ENCODE measurements around the gene SYT2. TPM values are rescaled to one million over a fixed set of nuclear protein-coding genes. Genes with fewer than 3 reads are reported as not detected.
"Not testable (repeated sequence)": the region's sequence is repeated elsewhere in the genome, so short reads cannot be mapped to it uniquely, and the experiment has no call there.

The SYT2 gene
- total RNA-seq, 1 experiment from 2014 or later = 0.69 TPM

DNA sequence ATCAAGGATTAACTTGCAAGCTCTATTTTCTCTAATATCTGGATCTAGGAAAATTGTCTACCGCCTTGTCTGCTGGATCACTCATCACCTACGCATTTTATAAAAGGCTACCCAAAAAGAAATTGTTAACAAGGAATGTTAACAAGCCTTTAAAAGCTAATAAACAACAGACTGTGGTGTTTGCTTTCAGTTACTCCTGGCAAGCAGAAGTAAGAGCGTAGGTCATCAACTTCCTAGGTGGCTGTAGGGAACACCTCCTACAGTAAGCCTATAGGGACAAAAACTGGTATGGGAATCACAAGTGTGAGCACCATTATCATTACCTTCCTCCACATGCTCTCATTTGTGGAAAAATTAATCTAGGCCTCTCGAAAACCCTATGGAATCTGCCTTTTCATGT is 155.6 kb downstream of the SYT2 start:
- peaks cover 25% of the 10 kb centered on the region for H3K4me1 ChIP-seq (ENCODE audit: insufficient read depth, low read length, poor library complexity, severe bottlenecking)
- H3K27me3 ChIP-seq (replicated peaks; ENCODE audit: insufficient read depth, low read depth, low read length, poor library complexity); POLR2A ChIA-PET (ENCODE audit: low non-redundant PET); intact Hi-C loops (cut with micrococcal nuclease; ENCODE audit: unreplicated experiment); BruUV-seq (replicated peaks); H3K36me3 ChIP-seq (ENCODE audit: insufficient read depth, low read length, poor library complexity, severe bottlenecking); H3K27ac ChIP-seq (ENCODE audit: low read depth, low read length, poor library complexity, severe bottlenecking); DNase-seq (ENCODE audit: low spot score); H3K4me3 ChIP-seq (ENCODE audit: low read depth, low read length, poor library complexity, severe bottlenecking); H3K9me3 ChIP-seq (ENCODE audit: low read depth, low read length, poor library complexity, severe bottlenecking); CTCF ChIA-PET: not testable (repeated sequence)

DNA sequence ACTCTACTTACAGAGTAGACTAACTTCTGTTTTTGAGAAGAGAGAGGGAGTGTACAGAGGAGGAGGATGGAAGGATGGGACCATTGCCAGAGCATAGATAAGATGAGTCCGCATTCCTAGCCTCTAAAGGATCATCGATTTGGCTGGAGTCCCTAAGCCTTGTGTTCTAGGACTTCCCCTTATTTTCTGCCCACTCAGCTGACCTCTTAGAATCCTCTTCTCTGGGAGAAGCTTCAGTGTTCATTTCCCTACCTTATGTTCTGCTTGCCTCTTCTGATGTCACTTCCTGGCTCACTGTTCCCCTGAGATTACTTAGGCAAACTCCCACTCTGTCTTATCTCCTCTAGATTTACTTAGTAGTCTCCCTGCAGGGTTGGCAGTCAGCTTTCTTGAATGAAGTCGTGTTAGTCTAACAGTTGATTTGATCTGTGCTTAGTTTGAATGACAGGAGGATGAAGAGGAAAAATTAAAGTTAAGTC is 156.7 kb downstream of the SYT2 start:
- Histone ChIP-seq H3K4me3 (ENCODE audit: low read depth, low read length, poor library complexity, severe bottlenecking) (no peak overlapping the region), H3K4me1 (ENCODE audit: insufficient read depth, low read length, poor library complexity, severe bottlenecking) (peaks cover 25% of the 10 kb centered on the region), H3K9me3 (ENCODE audit: low read depth, low read length, poor library complexity, severe bottlenecking) (no peaks in the 10 kb centered on the region), H3K27ac (ENCODE audit: low read depth, low read length, poor library complexity, severe bottlenecking) (peak overlapping the region; percentile 64), H3K27me3 (replicated peaks; ENCODE audit: insufficient read depth, low read depth, low read length, poor library complexity) (no peaks in the 10 kb centered on the region), H3K36me3 (ENCODE audit: insufficient read depth, low read length, poor library complexity, severe bottlenecking) (no peaks in the 10 kb centered on the region)
- intact Hi-C loops (cut with micrococcal nuclease; ENCODE audit: unreplicated experiment) = no loop called here
- peak; percentile 88 for DNase-seq (ENCODE audit: low spot score)
- ChIA-PET POLR2A (ENCODE audit: low non-redundant PET) (interaction anchor here (0.6 kb wide), 2 partner anchors 70 to 114 kb away, joined by 4 to 11 read pairs; no protein-coding TSS in a partner anchor), CTCF (no interaction called here)
- no TSS peak for BruUV-seq (replicated peaks)
- TF ChIP-seq, protein P1, sequence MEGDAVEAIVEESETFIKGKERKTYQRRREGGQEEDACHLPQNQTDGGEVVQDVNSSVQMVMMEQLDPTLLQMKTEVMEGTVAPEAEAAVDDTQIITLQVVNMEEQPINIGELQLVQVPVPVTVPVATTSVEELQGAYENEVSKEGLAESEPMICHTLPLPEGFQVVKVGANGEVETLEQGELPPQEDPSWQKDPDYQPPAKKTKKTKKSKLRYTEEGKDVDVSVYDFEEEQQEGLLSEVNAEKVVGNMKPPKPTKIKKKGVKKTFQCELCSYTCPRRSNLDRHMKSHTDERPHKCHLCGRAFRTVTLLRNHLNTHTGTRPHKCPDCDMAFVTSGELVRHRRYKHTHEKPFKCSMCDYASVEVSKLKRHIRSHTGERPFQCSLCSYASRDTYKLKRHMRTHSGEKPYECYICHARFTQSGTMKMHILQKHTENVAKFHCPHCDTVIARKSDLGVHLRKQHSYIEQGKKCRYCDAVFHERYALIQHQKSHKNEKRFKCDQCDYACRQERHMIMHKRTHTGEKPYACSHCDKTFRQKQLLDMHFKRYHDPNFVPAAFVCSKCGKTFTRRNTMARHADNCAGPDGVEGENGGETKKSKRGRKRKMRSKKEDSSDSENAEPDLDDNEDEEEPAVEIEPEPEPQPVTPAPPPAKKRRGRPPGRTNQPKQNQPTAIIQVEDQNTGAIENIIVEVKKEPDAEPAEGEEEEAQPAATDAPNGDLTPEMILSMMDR (conservative IDR thresholded peaks at IDR 0.05; ENCODE audit: low read depth, low read length) = no peak
- no peak for TF ChIP-seq EZH2 (IDR thresholded peaks at IDR 0.05; ENCODE audit: borderline replicate concordance, low read depth, low read length, poor library complexity, severe bottlenecking)

DNA sequence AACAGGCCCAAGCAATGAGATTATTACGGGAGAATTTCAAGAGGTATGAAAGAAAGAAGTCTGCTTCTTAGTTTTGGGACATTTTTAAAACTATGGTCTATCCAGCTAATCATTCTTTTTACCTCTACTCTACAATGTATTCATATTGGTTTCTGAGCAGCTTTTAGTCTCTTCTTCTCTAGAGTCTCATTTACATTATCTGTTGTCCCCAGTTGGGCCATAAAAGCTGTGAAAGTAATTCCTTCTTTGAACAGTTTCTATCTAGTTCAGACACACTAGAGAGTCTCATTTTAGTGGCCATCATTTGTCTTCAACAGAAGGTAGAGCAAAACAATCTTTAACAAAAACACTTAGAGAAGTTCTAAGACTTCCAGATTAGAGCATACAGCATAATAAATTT is 157.2 kb downstream of the SYT2 start:
- H3K4me3 ChIP-seq (ENCODE audit: low read depth, low read length, poor library complexity, severe bottlenecking); CTCF ChIA-PET; DNase-seq (ENCODE audit: low spot score); H3K36me3 ChIP-seq (ENCODE audit: insufficient read depth, low read length, poor library complexity, severe bottlenecking); H3K9me3 ChIP-seq (ENCODE audit: low read depth, low read length, poor library complexity, severe bottlenecking); H3K27me3 ChIP-seq (replicated peaks; ENCODE audit: insufficient read depth, low read depth, low read length, poor library complexity); intact Hi-C loops (cut with micrococcal nuclease; ENCODE audit: unreplicated experiment); BruUV-seq (replicated peaks): not testable (repeated sequence)
- POLR2A ChIA-PET (ENCODE audit: low non-redundant PET) = interaction anchor here (0.6 kb wide), 1 partner anchor 70 kb away, joined by 11 read pairs; no protein-coding TSS in a partner anchor
- Histone ChIP-seq H3K4me1 (ENCODE audit: insufficient read depth, low read length, poor library complexity, severe bottlenecking) (peaks cover 25% of the 10 kb centered on the region), H3K27ac (ENCODE audit: low read depth, low read length, poor library complexity, severe bottlenecking) (peak overlapping the region; percentile 64)

DNA sequence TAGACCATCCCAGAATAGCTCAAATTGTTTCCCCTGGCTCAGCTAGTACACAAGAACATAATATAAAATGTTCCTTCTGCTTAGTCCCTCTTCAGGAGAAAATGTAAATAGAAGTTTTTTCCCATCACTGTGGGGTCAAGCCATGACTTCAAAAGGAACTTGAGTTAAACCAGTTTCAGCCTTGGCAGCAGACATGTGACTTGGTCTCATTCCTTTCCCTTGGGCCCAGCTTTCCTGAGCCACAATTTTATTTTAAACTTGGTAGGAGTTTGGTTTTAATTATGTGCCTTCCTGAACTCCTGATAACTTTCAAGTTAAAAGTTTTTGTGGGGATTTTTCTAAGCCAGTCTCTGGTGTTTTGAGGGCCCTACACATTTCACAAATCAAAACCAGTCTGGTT is 157.6 kb downstream of the SYT2 start:
- intact Hi-C loops (cut with micrococcal nuclease; ENCODE audit: unreplicated experiment); H3K27me3 ChIP-seq (replicated peaks; ENCODE audit: insufficient read depth, low read depth, low read length, poor library complexity); CTCF ChIA-PET; H3K36me3 ChIP-seq (ENCODE audit: insufficient read depth, low read length, poor library complexity, severe bottlenecking); POLR2A ChIA-PET (ENCODE audit: low non-redundant PET); DNase-seq (ENCODE audit: low spot score); H3K9me3 ChIP-seq (ENCODE audit: low read depth, low read length, poor library complexity, severe bottlenecking); BruUV-seq (replicated peaks); H3K4me3 ChIP-seq (ENCODE audit: low read depth, low read length, poor library complexity, severe bottlenecking): not testable (repeated sequence)
- Histone ChIP-seq H3K27ac (ENCODE audit: low read depth, low read length, poor library complexity, severe bottlenecking) (peak overlapping the region; percentile 64), H3K4me1 (ENCODE audit: insufficient read depth, low read length, poor library complexity, severe bottlenecking) (peaks cover 25% of the 10 kb centered on the region)

DNA sequence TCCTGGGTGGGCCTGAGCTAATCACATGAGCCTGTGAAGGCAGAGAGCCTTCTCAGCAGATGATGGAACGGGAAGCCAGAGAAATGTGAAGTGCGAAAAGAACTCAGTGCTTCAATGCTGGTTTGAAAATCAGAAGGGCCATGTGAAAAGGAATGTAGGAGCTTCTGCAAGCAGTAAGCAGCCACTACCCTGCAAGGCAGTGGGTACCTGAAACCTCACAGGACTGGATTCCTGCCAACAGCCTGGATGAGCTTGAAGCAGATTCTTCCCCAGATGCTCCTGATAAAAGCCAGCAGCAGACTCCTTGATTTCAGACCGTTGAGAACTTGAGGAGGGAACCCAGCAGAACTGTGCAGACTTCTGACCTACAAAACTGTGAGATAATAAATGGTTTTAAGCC is 158.6 kb downstream of the SYT2 start:
- no peak overlapping the region for H3K27ac ChIP-seq (ENCODE audit: low read depth, low read length, poor library complexity, severe bottlenecking)
- no TSS peak for BruUV-seq (replicated peaks)
- ChIA-PET CTCF (no interaction called here), POLR2A (ENCODE audit: low non-redundant PET) (no interaction called here)
- no peak overlapping the region for H3K4me3 ChIP-seq (ENCODE audit: low read depth, low read length, poor library complexity, severe bottlenecking)
- H3K9me3 ChIP-seq (ENCODE audit: low read depth, low read length, poor library complexity, severe bottlenecking) = no peaks in the 10 kb centered on the region
- DNase-seq (ENCODE audit: low spot score) = peak; percentile 7
- peaks cover 30% of the 10 kb centered on the region for H3K4me1 ChIP-seq (ENCODE audit: insufficient read depth, low read length, poor library complexity, severe bottlenecking)
- TF ChIP-seq, protein P1 (conservative IDR thresholded peaks at IDR 0.05; ENCODE audit: low read depth, low read length) = no peak
- no peak for TF ChIP-seq EZH2 (IDR thresholded peaks at IDR 0.05; ENCODE audit: borderline replicate concordance, low read depth, low read length, poor library complexity, severe bottlenecking)
- no peaks in the 10 kb centered on the region for H3K27me3 ChIP-seq (replicated peaks; ENCODE audit: insufficient read depth, low read depth, low read length, poor library complexity)
- no peaks in the 10 kb centered on the region for H3K36me3 ChIP-seq (ENCODE audit: insufficient read depth, low read length, poor library complexity, severe bottlenecking)
- intact Hi-C loops (cut with micrococcal nuclease; ENCODE audit: unreplicated experiment) = no loop called here

DNA sequence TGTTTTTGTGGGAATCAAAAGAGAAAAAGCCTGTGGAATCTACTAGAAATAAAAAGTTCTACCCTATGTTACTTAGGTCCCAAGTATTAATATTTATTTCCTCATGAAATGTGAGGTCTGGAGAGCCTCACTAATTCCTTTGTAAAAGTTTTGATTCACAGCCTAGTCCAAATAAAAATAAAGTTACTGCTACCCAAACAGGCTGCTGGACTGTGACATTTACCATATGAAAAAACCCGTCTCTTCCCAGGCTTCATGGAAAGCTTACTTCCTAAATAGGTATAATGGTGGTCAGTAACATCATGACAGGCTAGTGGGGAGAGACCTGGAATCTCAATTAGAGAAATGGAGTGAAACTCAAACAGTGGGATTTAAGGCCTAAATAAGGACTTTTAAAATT is 160.2 kb downstream of the SYT2 start:
- DNase-seq (ENCODE audit: low spot score); CTCF ChIA-PET; H3K9me3 ChIP-seq (ENCODE audit: low read depth, low read length, poor library complexity, severe bottlenecking); H3K4me3 ChIP-seq (ENCODE audit: low read depth, low read length, poor library complexity, severe bottlenecking); H3K27me3 ChIP-seq (replicated peaks; ENCODE audit: insufficient read depth, low read depth, low read length, poor library complexity); H3K27ac ChIP-seq (ENCODE audit: low read depth, low read length, poor library complexity, severe bottlenecking); BruUV-seq (replicated peaks); intact Hi-C loops (cut with micrococcal nuclease; ENCODE audit: unreplicated experiment); H3K36me3 ChIP-seq (ENCODE audit: insufficient read depth, low read length, poor library complexity, severe bottlenecking); POLR2A ChIA-PET (ENCODE audit: low non-redundant PET): not testable (repeated sequence)
- peaks cover 30% of the 10 kb centered on the region for H3K4me1 ChIP-seq (ENCODE audit: insufficient read depth, low read length, poor library complexity, severe bottlenecking)

All from A673 (cell line).